Epithelial cell of esophagus (primary cell): ENCODE results near the gene IL6ST.

ENCODE experiments used
- DNase-seq: peaks from one replicate; pipeline ENCODE4 v3.0.0; 2010; ENCODE audit warnings: low read depth
- H3K4me3 ChIP-seq: 2 replicates; pipeline ENCODE4 v1.5.1; 2011; ENCODE audit warnings: mild to moderate bottlenecking, low read length, control low read depth
- TF ChIP-seq, protein P1 (sequence below): IDR thresholded peaks from 2 replicates; pipeline ENCODE4 v1.5.1; 2011; ENCODE audit warnings: low read depth, mild to moderate bottlenecking, low read length, control low read depth, inconsistent platforms; ENCODE audit not compliant: insufficient read depth; ENCODE audit errors: missing control alignments

IL6ST gene

DNA sequence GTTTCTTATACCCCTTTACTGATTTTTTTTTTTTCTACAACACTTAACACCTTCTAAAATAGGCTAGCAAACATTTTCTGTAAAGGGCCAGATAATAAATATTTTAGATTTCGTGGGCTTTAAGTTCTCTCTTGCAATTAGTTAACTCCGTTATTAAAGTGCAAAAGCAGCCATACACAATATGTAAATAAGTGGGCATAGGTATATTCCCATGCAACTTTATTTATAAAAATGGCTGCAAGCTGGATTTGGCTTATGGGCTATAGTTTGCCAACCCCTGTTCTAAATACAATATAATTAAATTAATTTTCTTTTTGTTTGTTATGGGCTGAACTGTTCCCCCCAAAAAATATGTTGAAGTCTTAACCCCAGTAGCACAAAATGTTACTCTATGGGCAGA, 10.8 kb downstream of the IL6ST start:
- no peak overlapping the region for H3K4me3 ChIP-seq
- no peak for DNase-seq
- TF ChIP-seq, protein P1, sequence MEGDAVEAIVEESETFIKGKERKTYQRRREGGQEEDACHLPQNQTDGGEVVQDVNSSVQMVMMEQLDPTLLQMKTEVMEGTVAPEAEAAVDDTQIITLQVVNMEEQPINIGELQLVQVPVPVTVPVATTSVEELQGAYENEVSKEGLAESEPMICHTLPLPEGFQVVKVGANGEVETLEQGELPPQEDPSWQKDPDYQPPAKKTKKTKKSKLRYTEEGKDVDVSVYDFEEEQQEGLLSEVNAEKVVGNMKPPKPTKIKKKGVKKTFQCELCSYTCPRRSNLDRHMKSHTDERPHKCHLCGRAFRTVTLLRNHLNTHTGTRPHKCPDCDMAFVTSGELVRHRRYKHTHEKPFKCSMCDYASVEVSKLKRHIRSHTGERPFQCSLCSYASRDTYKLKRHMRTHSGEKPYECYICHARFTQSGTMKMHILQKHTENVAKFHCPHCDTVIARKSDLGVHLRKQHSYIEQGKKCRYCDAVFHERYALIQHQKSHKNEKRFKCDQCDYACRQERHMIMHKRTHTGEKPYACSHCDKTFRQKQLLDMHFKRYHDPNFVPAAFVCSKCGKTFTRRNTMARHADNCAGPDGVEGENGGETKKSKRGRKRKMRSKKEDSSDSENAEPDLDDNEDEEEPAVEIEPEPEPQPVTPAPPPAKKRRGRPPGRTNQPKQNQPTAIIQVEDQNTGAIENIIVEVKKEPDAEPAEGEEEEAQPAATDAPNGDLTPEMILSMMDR, result no peak

DNA sequence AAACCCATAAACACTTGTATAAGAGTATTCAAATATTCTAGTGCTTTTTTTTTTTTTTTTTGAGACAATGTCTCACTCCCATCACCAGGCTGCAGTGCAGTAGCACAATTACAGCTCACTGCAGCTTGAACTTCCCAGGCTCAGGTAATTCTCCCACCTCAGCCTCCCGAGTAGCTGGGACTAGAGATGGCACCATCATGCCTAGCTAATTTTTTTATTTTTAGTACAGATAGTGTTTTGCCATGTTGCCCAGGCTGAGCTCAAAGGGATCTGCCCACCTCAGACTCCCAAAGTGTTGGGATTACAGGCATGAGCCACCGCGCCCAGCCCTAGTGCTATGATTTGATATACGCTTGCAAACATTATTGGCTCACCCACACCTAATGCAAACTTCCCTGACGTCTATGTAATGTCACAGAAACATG, 11.8 kb downstream of the IL6ST start:
- H3K4me3 ChIP-seq, result no peak overlapping the region
- TF ChIP-seq, protein P1, result peak; percentile 15
- DNase-seq, result peak; percentile 12

DNA sequence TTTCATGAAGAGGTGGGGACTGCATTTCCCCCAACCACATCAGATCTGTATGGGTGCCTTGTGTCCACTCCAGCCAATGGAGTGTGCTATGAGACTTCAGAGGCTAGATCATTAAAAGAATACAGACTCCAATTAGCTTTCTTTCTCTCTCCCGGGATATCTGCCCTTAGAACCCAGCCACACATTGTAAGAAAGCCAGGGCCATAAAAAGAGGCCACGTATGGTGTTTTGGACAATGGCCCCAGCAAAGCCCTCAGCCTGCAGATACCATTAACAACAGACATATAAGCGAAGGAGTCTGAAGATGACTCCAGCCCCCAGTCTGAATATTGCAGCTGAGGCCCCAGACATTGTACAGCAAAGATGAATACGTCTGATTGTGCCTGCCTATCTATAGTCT, 21.5 kb downstream of the IL6ST start:
- H3K4me3 ChIP-seq, result no peak overlapping the region
- no peak for DNase-seq
- TF ChIP-seq, protein P1, result no peak

GRCh38 chr5:55969956-55970355, 24.8 kb downstream of the IL6ST start:
- H3K4me3 ChIP-seq, result no peak overlapping the region
- TF ChIP-seq, protein P1, result no peak
- DNase-seq, result peak; percentile 37

GRCh38 chr5:55966284-55966683, 28.5 kb downstream of the IL6ST start:
- peak; percentile 89 for DNase-seq
- H3K4me3 ChIP-seq, result no peak overlapping the region
- TF ChIP-seq, protein P1, result no peak

DNA sequence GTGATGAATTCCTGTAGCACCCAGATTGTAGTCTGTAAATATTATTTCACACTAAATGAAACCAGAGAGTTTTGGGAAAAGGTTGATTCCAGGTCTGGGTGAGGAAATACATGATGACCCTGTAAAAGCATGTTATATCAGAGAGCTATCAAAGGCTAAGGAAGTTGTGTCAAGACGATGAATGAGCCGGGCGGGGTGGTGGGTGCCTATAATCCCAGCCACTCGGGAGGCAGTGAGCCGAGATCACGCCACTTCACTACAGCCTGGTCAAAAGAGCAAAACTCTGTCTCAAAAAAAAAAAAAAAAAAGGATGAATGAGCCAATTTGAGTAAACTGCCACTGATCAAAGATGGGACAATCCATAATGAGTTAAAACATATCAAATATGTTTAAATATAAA, 29.2 kb downstream of the IL6ST start:
- H3K4me3 ChIP-seq, result no peak overlapping the region
- TF ChIP-seq, protein P1, result no peak
- no peak for DNase-seq

DNA sequence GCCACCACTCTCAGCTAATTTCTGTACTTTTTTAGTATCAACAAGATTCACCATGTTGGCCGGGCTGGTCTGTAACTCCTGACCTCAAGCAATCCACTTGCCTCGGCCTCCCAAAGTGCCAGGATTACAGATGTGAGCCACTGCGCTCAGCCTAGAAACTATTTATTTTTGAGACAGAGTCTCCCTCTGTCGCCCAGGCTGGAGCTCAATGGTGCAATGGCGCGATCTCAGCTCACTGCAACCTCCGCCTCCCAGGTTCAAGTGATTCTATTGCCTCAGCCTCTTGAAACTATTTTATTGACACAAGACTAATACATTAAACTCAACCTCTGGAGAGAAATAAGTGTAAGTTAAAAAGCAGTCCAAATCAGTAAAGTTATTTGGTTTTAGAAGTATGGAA, 34.0 kb downstream of the IL6ST start:
- no peak for DNase-seq
- TF ChIP-seq, protein P1, result no peak

More for the DNA sequence above, 34.0 kb downstream of the IL6ST start:
- H3K4me3 ChIP-seq, result no peak overlapping the region
